ENCODE measurements around the gene FANK1.
"Not testable (repeated sequence)": the region's sequence is repeated elsewhere in the genome, so short reads cannot be mapped to it uniquely, and the experiment has no call there.

The FANK1 gene

GRCh38 chr10:125929618-125930017 is 33.3 kb downstream of the FANK1 start:
- no peak for DNase-seq

GRCh38 chr10:125933693-125934092 is 37.3 kb downstream of the FANK1 start:
- no peak for DNase-seq

DNA sequence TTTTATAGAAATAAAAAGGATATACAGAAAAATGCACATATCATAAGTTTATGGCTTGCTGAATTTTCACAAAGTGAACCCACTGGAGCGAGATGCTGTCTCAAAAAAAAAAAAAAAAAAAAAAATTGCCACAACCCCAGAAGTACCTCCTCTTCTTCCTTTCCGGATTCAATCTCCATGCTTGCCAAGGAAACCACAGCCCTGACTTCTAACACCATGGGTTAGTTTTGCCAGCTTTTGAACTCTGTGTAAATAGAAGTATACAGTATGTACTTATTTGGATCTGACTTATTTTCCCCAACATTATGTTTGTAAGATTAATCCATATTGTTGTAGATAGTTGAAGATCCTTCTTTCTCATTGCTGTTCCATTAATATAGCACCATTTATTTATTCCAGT is 40.0 kb downstream of the FANK1 start:
- DNase-seq: no peak

- DNase-seq: no peak
Observed at GRCh38 chr10:125940515-125940914, 44.2 kb downstream of the FANK1 start.

GRCh38 chr10:125951290-125951689 is 54.9 kb downstream of the FANK1 start:
- DNase-seq: no peak

DNA sequence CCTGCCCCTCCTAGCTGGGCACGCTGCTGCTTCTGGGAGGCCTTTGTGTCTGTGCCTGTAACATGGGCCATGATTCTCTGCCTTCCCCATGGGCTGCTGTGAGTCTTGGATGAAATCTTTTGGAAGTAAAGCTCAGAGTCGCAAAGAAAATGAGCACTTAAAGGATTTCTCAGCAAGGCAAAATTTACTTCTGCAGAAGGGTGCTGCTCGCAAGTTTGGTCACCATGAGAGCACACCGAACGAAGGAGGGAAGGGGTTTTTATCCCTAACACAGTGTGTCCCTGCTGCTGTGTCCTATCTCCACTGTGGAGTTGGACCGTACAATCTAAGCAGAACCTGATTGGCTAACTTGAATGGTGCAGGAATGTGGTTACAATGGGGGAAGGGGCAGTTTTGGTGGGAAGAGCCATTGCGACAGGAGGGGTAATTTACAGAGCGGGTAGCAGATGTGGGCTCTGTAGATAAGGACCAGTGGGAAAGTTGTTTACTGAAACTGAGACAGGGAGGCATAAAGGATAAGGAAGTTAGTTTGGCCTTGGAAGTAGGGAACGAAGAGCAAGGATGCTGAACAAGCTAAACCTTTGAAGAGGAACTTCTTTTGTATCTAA is 57.5 kb downstream of the FANK1 start:
- DNase-seq: no peak

DNA sequence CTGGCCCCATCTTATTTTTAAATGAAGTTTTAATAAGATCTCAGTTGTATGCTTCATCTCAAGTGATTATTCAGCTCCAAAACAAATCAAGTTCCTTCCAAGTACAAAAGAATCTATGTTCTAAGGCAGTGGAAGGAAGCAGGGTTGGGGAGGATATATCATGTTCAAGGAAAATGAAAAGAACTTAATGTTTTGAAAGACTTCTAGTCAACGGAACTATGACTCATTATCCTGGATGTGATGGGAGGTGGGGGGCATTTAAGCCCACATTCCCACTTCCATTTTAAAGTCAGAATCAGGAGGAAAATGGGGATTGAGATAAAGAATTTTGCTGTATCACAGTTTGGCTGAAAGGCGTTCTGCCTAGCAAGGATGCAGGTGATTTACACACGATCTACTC is 59.4 kb downstream of the FANK1 start:
- DNase-seq: no peak

GRCh38 chr10:125961743-125962142 is 65.4 kb downstream of the FANK1 start:
- no peak for DNase-seq

DNA sequence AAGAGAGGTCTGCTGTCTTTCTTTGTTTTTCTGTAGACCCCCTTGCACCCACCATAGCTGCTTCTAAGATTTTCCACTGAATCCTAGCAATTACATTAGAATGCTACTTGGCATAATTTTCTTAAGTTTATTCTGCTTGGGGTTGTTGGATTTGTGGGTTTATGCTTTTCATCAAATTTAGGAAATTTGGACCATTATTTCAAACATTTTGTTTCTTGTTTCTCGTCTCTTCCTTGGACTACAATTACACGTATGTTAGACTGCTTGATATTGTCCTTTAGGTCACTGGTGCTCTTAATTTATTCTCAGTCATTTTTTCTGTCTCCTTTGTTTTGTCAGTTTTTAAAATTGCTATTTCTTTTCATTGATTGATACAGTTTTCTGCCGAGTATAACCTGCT is 65.8 kb downstream of the FANK1 start:
- no peak for DNase-seq

- no peak for DNase-seq
Observed at GRCh38 chr10:125964558-125964957, 68.2 kb downstream of the FANK1 start.

- DNase-seq: no peak
Observed at GRCh38 chr10:125967533-125967932, 71.2 kb downstream of the FANK1 start.

DNA sequence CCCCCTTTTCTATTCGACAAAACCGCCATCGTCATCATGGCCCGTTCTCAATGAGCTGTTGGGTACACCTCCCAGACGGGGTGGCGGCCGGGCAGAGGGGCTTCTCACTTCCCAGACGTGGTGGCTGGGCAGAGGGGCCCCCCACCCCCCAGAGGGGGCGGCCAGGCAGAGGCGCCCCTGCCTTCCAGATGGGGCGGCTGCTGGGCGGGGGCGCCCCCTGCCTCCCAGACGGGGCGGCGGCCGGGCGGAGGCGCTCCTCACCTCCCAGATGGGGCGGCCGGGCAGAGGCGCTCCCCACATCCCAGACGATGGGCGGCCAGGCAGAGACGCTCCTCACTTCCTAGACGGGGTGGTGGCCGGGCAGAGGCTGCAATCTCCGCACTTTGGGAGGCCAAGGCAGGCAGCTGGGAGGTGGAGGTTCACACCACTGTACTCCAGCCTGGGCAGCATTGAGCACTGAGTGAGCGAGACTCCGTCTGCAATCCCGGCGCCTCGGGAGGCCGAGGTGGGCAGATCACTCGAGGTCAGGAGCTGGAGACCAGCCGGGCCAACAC is 73.8 kb downstream of the FANK1 start:
- not testable (repeated sequence) for DNase-seq

DNA sequence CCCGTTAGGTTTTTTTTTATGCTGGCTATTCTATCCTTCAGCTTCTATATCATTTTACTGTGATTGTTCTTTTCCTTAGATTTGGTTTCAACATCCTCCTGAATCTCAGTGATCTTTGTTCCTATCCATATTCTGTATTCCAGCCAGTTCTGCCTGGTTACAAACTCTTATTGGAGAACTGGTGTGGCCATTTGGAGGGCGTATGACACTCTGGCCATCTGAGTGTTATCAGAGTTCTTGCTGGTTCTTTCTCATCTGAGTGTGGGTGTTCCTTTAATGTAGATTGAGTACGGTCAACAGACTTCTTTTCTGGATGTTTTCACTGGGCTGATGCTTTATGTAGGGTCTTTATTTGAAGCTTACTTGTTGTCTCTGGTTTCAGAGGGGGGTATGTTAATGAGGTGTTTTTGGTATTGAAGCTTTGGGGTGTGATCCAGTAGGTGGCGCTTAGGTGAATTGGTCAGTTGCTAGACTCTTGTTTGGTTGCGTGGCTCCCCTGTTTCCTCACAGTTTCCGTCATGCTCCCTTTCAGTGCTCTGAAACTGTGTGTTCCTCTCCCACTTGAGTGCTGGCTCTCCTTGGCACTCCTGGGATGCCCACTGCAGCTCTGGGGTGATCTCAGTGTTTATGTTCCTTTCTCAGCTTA is 80.7 kb downstream of the FANK1 start:
- no peak for DNase-seq

- no peak for DNase-seq
Observed at GRCh38 chr10:125979976-125980375, 83.6 kb downstream of the FANK1 start.

DNA sequence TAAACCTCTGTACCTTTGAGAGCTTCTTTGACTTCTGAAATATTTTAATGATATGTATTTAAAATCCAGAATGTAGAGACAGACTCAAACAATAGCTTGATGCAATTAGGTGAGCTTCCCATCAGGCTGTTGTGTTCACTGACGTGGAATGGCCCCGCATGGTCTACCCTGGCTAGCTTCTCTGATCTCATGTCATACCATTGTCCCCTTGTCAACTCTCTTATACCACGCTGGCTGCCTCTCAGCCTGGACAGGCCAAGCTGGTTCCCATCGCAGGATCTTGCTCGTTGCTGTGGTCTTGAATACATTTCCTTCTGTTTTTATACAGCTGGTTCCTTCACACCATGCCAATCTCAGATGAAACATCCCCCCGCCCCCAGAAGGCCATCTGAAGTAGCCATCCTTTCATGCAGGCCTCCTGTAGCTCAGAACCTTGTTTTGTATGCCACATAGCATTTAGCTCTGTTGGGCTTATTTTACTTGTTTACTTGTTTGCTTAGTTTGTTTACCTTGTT is 84.2 kb downstream of the FANK1 start:
- no peak for DNase-seq

GRCh38 chr10:125982260-125982948 is 86.0 kb downstream of the FANK1 start:
- DNase-seq: peak; percentile 78

- DNase-seq: no peak
Observed at GRCh38 chr10:125983161-125983560, 86.8 kb downstream of the FANK1 start.

DNA sequence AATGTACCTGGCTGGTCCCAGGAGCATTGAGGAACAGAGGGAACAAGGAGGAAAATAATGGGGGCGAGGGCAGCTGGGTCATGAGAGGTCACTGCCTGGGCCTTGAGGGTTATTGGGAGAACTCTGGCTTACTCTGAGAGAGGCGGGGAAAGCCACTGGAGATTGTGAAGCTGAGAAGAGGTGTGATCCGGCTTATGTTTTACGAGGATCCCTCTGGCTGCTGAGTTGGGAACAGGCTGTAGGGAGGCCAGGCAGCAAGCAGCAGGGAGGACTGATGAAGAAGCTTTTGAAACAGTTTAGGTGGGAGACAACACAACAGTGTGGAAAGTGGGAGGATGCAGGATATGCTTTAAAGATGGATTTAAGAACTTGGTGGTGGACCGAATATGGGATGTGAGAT is 87.3 kb downstream of the FANK1 start:
- DNase-seq: no peak

- no peak for DNase-seq
Observed at GRCh38 chr10:125984346-125984745, 88.0 kb downstream of the FANK1 start.

DNA sequence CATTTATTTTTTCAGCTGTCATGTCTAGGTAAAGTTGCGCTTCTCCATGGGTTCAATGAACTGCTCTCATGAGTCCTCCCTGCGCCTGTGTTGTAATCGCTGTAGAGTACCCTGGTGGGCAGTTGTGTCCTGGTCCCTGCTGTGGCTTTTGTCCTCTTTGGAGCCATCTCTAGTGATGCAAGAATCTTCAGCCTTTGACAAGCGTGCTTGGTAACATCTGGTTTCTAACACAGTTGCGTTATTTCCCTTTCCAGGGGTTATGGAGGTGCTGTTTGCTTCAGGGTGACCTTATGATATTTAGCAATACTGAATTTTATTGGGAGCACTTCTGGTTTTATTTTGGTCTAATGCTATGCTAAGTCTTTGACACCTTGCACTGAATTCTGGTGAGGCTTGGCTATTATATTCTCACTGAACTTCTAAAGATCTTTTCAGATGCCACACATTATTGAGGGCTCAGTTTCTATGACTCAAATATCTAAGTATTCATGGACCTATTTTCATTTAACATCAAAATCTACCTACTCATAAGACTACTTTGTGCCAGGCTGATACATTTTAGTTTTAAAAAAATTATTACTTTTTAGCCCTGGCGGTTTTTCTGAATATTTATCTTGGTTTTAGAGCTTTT is 88.6 kb downstream of the FANK1 start:
- DNase-seq: no peak

DNA sequence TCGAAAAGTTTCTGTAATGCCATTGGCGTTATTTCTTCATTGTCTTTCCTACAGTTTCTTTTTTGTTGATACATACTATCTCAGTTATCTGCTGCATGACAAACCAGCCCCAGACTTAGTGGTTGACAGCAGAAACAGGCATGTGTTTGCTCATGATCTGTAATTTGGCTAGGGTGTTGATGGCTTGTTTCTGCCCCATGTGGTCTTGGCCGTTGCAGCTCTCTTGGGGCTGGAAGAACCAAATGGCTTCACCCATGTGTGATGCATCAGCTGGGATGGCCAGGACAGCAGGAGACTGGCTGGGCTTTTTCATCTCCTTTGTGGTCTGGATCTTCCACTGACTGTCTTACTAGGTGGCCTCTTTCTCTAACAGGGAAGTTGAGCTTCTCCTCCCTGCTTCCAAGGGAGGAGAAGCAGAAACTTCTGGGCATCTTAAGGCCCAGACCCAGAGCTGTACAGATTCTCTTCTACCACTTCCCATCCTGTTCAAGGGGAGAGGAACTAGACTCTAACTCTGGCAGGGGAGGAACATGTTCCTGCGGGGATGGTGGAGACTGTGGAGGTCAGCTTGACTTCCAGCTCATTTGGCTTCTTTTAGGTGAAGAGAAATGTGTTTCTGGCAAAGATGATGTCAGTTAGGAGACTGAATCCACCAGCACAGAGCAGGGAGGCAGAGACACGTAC is 89.3 kb downstream of the FANK1 start:
- DNase-seq: no peak

DNA sequence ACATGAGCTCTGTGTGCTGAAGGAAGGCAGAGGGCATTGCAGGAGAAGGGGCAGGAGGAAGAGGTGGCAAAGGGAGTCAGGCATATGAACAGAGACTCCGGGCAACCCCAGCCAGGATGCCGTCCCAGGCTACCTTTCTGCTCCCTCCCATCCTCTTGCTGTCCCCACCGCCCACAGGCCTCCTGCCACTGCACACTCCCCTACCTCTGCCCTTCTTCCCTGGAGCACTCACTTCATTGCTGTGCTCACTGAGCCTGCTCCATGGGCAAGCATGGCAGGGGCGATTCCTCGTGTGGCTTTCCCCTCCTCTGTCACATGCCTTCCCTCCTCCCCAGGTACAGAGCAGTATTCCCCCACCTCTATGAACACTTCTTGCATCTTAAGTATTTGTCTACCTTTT is 93.4 kb downstream of the FANK1 start:
- no peak for DNase-seq

GRCh38 chr10:125990974-125991373 is 94.6 kb downstream of the FANK1 start:
- DNase-seq: no peak

Measured in SHP77 treated with DMSO at 0.1 percent for 48 hours (cell line).